ENCODE data around the gene PDGFRA.

DNA sequence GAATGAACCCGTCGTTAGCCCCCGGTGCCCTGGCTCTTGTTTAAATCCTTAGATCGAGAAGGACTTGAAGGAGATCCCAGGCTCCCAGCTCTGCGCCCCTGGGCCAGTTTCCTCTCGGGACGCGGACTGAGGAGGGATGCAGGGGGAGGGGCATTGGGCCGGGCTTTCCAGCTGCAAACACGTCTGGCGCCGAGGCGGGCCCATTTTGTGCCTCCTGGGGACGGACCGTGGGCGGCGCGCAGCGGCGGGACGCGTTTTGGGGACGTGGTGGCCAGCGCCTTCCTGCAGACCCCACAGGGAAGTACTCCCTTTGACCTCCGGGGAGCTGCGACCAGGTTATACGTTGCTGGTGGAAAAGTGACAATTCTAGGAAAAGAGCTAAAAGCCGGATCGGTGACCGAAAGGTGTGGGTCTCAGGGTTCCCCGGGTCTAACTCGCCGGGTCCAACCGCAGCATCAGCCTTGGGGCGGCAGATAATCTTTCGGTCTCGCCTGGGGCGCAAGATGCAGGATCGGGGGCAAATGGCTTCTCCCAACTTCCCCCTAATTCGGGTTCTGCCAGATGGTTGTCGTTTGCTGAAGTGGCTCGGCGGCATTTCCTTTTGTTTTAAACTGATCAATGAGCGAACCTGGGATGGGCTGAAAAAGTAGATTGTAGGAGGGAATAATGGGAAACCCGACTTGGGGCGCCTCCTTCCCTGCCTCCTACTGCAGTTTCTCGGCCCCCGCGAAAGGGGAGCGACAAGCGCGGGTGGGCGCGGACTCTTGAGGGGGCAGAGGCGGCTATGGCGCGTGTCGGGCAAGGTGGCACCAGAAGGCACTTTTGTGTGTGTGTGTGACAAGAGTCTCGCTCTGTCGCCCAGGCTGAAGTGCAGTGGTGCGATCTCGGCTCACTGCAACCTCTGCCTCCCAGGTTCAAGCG is 2.9 kb downstream of the PDGFRA start:
- no peak for TF ChIP-seq POLR2AphosphoS5 (IDR thresholded peaks at IDR 0.05; ENCODE audit: low read depth, low read length)
- no peak for TF ChIP-seq TAF1 (IDR thresholded peaks at IDR 0.05; ENCODE audit: borderline replicate concordance, insufficient read depth, low read length)
- TF ChIP-seq, protein P1, sequence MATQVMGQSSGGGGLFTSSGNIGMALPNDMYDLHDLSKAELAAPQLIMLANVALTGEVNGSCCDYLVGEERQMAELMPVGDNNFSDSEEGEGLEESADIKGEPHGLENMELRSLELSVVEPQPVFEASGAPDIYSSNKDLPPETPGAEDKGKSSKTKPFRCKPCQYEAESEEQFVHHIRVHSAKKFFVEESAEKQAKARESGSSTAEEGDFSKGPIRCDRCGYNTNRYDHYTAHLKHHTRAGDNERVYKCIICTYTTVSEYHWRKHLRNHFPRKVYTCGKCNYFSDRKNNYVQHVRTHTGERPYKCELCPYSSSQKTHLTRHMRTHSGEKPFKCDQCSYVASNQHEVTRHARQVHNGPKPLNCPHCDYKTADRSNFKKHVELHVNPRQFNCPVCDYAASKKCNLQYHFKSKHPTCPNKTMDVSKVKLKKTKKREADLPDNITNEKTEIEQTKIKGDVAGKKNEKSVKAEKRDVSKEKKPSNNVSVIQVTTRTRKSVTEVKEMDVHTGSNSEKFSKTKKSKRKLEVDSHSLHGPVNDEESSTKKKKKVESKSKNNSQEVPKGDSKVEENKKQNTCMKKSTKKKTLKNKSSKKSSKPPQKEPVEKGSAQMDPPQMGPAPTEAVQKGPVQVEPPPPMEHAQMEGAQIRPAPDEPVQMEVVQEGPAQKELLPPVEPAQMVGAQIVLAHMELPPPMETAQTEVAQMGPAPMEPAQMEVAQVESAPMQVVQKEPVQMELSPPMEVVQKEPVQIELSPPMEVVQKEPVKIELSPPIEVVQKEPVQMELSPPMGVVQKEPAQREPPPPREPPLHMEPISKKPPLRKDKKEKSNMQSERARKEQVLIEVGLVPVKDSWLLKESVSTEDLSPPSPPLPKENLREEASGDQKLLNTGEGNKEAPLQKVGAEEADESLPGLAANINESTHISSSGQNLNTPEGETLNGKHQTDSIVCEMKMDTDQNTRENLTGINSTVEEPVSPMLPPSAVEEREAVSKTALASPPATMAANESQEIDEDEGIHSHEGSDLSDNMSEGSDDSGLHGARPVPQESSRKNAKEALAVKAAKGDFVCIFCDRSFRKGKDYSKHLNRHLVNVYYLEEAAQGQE (IDR thresholded peaks at IDR 0.05; ENCODE audit: insufficient read depth in 1 of 2, low read depth in 2 of 2, low read length in 2 of 2): no peak

Measured in PFSK-1 (cell line).